ENCODE data around the gene GYS1. TPM values are rescaled to one million over a fixed set of nuclear protein-coding genes. Genes with fewer than 3 reads are reported as not detected.

GYS1 gene
- total RNA-seq: 22.8 and 61.9 TPM in 2 replicates

DNA sequence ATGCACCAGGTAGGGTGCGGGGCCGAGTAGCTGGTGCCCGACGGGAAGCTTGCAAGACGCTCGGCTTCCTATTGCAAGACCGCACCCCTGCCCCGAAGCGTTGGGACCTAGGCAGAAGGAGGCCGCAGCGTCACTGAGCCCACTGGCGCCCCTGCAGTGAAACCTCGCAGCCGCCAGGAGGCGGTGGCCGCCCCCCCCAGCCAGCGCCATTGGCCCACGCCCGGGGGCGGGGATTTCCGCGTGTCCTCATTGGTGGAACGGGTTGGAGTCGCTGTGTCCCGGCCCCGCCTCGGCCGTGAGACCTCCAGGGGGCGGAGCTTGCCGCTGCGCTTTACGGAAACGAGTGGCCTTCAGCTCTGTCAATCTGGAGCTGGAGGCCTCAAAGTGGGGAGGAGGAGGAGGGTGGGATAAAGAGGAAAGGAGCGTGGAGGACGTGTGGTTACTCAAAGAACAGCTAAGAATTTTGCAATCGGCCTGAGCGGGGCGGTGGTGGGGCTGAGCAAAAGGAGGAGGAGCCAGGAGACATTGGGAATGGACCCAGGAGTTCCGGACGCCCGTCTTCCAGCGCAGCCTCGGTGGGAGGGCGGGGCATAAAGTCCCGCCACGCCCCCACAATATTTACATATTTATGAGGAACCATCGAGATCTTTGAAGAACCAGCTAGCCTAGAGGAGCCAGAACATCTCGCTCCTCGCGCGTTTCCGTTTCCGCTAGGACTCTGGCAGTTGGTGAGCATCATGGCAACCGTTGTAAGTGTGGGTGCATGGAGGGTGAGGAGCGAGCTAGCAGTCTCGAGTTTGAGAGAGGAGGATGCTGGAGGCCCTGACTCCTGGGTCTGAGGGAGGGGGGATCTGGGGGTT, at the start of gene GYS1, which contains the start of gene RUVBL2:
GYS1 (minus strand) TSS at position 135 of the 860 bp plus-strand sequence. CDS start 197 bp downstream, outside the sequence.
RUVBL2 (plus strand) TSS at position 713 of the 860 bp plus-strand sequence; CDS start at position 738, 25 bp downstream.

DNA sequence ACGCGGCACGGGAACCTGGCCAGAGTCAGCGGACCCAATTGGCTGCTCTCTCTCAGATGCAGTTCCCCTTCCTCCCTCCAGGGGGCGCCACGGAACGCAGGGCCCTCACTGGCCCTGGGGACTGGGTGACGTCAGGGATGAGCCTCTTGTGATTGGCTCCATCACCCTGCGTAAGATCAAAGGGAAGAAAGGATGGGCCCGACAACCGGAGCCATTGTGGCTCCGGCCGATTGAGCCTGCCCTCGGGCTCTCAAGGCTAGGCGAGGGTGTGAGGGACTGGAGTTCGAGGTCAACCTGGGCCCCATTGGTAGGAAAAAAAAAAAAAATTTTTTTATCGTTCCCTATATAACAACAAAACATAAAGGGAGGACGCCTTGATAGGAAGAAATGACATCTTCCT, 43.7 kb upstream of the GYS1 start, which contains the start of gene CGB1:
CGB1 (minus strand) TSS at position 81 of the 400 bp plus-strand sequence. CDS start 184 bp downstream, outside the sequence.

DNA sequence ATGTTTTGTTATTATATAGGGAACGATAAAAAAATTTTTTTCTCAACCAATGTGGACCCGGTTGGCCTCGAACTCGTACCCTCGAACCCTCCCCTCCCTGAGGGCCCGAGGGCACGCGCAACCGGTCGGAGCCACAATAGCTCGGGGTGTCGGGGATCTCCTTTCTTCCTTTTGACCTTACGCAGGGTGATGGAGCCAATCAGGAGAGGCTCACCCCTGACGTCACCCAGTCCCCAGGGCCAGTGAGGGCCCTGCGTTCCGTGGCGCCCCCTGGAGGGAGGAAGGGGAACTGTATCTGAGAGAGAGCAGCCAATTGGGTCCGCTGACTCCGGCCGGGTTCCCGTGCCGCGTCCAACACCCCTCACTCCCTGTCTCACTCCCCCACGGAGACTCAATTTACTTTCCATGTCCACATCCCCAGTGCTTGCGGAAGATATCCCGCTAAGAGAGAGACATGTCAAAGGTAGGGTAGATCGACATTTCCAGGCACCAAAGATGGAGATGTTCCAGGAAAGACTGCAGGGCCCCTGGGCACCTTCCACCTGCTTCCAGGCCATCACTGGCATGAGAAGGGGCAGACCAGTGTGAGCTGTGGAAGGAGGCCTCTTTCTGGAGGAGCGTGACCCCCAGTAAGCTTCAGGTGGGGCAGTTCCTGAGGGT, 38.7 kb upstream of the GYS1 start, which contains the start of gene CGB2:
CGB2 (plus strand) TSS at position 249 of the 660 bp plus-strand sequence; CDS start at position 455, 206 bp downstream.

DNA sequence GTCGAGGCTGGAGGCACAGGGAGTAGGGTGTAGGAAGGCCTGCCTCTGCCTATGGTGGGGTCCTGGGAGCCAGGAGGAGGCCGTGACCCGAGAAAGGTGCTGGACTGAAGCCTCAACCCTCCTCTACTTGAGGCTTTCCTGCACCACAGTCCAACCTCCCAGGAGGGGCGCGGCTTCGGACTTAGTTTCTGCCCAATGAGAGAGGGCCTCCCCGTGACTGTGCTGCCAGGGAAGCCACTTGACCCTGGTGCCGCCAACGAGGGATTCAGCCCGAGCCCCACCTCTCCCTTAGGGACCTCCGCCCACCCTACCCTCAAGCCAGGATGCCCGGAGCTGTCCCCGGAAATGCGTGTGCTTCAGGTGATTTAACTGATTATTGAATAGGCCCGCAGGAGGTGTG, 31.1 kb upstream of the GYS1 start, which contains the start of gene CGB3:
CGB3 (minus strand) TSS at position 101 of the 400 bp plus-strand sequence. CDS start 362 bp downstream, outside the sequence.

DNA sequence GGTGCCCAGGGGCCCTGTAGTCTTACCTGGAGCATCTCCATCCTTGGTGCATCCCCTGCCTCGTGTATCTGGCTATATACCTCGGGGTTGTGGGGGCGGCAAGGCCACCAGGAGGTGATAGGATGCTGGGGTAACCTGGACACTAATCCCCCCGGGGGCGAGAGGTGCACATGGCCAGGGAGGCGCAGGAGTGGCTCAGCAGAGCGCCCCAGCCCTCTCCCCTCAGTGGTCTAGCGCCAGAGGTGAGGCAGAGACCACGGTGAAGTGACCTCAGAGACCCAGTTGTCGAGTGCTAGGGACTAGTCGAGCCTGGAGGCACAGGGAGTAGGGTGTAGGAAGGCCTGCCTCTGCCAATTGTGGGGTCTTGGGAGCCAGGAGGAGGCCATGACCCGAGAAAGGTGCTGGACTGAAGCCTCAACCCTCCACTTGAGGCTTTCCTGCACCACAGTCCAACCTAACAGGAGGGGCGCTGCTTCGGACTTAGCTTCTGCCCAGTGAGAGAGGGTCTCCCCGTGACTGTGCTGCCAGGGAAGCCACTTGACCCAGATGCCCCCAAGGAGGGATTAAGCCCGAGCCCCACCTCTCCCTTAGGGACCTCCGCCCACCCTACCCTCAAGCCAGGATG, 24.0 kb upstream of the GYS1 start, which contains the start of gene LHB:
LHB (minus strand) TSS at position 51 of the 625 bp plus-strand sequence; CDS start at position 41, 10 bp downstream.

DNA sequence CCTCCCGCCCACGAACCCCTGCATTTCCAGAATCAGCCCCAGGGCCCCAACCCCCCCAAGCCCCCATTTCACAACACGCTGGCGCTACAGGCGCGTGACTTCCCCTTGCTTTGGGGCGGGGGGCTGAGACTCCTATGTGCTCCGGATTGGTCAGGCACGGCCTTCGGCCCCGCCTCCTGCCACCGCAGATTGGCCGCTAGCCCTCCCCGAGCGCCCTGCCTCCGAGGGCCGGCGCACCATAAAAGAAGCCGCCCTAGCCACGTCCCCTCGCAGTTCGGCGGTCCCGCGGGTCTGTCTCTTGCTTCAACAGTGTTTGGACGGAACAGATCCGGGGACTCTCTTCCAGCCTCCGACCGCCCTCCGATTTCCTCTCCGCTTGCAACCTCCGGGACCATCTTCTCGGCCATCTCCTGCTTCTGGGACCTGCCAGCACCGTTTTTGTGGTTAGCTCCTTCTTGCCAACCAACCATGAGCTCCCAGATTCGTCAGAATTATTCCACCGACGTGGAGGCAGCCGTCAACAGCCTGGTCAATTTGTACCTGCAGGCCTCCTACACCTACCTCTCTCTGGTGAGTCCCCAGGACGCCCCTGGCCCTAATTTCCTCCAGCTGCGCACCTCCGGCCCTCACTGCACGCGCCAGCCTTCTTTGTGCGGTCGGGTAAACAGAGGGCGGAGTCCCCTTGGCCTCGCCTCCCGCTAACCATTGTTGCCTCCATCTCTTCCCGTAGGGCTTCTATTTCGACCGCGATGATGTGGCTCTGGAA, 27.9 kb downstream of the GYS1 start, which contains the start of gene FTL:
FTL (plus strand) TSS at position 270 of the 766 bp plus-strand sequence; CDS start at position 469, 199 bp downstream.

DNA sequence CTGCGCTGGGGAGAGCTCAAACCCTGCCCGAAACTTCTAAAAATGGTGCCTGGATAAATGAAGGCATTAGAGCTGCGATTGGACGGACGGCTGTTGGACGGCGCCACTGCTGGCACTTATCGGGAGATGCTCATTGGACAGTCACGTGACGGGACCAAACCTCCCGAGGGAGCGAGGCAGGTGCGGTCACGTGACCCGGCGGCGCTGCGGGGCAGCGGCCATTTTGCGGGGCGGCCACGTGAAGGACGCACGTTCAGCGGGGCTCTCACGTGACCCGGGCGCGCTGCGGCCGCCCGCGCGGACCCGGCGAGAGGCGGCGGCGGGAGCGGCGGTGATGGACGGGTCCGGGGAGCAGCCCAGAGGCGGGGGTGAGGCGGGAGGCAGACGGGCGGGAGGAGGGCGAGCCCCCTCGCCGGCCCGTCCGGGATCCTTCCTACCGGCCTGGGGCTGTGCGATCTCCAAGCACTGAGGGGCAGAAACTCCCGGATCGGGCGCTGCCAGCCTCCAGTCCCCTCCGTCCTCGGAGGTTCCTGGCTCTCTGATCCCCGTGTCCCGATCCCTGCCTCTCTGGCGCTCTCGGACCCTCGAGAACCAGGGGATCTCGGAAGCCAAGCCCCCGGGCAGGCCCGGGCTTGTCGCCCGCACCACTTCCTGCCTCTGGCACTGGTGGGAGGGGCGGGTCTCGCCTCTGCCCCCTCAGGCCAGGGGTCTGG, 38.4 kb downstream of the GYS1 start, which contains the start of gene BAX:
BAX (plus strand) TSS at position 281 of the 713 bp plus-strand sequence; CDS start at position 335, 54 bp downstream.

DNA sequence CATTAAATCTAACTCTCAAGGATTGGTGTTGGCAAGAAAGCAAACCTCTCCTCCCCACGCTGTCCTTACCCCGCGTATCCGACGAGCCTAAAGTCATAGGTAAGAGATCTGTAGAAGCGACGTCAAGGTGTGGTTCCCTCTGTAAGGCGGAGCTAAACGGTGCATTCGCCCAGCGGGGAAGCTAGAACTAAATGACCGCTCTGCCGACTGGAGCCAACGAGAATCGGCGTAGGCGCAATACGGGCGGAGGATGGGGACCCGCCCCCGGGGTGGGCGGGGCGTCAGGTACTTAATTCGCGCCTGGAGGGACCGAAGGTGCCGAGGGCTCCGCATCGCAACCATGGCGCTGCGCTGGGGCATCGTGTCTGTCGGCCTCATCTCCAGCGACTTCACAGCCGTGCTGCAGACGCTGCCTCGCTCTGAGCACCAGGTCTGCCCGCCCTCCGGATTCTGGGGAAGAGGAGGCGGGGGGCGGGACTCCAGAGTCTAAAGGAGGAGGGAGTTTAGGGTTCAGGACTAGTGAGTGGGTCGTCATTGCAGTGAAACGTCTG, 59.7 kb downstream of the GYS1 start, which contains the start of gene DHDH:
DHDH (plus strand) TSS at position 318 of the 551 bp plus-strand sequence; CDS start at position 341, 23 bp downstream.

Other genes starting within 250 kb of the GYS1 start
- gene IZUMO1, start 246.4 kb downstream of the GYS1 start, total RNA-seq: not detected in 2 replicates
- 11.9 and 14.9 TPM in 2 replicates for gene FUT1, start 240.7 kb downstream of the GYS1 start, total RNA-seq
- gene FGF21, start 237.8 kb downstream of the GYS1 start, total RNA-seq: not detected in 2 replicates
- 35.2 and 37.8 TPM in 2 replicates for gene BCAT2, start 182.3 kb downstream of the GYS1 start, total RNA-seq
- gene HSD17B14, start 156.8 kb downstream of the GYS1 start, total RNA-seq: 0.64 and 1.9 TPM in 2 replicates
- gene PLEKHA4, start 124.7 kb downstream of the GYS1 start, total RNA-seq: 3.8 and 5.5 TPM in 2 replicates
- gene PPP1R15A, start 120.9 kb downstream of the GYS1 start, total RNA-seq: 59.9 and 106 TPM in 2 replicates
- gene TULP2, start 94.6 kb downstream of the GYS1 start, total RNA-seq: 0.21 and 0.24 TPM in 2 replicates
- 90.8 and 93.4 TPM in 2 replicates for gene NUCB1, start 93.0 kb downstream of the GYS1 start, total RNA-seq
- gene DHDH, start 59.6 kb downstream of the GYS1 start, total RNA-seq: 6.4 and 8.4 TPM in 2 replicates
- gene BAX, start 38.4 kb downstream of the GYS1 start, total RNA-seq: 35.0 and 104 TPM in 2 replicates
- 3,392 and 8,392 TPM in 2 replicates for gene FTL, start 28.0 kb downstream of the GYS1 start, total RNA-seq
- 159 and 276 TPM in 2 replicates for gene RUVBL2, start 578 bp upstream of the GYS1 start, total RNA-seq
- 1.9 TPM in 1 of 2 replicates, not detected in the other for gene LHB, start 23.8 kb upstream of the GYS1 start, total RNA-seq
- not detected in 2 replicates for gene CGB3, start 31.0 kb upstream of the GYS1 start, total RNA-seq
- gene CGB2, start 38.6 kb upstream of the GYS1 start, total RNA-seq: 1.9 TPM in 1 of 2 replicates, not detected in the other
- gene CGB1, start 43.6 kb upstream of the GYS1 start, total RNA-seq: not detected in 2 replicates
- 0.24 TPM in 1 of 2 replicates, not detected in the other for gene CGB5, start 50.5 kb upstream of the GYS1 start, total RNA-seq
- gene CGB8, start 55.8 kb upstream of the GYS1 start, total RNA-seq: 0.48 TPM in 1 of 2 replicates, not detected in the other
- gene CGB7, start 64.4 kb upstream of the GYS1 start, total RNA-seq: 0.85 and 0.96 TPM in 2 replicates
- gene NTF4, start 71.5 kb upstream of the GYS1 start, total RNA-seq: 3.4 and 8.0 TPM in 2 replicates
- under 0.01 TPM in 1 of 2 replicates, not detected in the other for gene KCNA7, start 79.4 kb upstream of the GYS1 start, total RNA-seq
- 79.5 and 91.6 TPM in 2 replicates for gene SNRNP70, start 92.1 kb upstream of the GYS1 start, total RNA-seq
- 2.6 and 10.1 TPM in 2 replicates for gene LIN7B, start 121.1 kb upstream of the GYS1 start, total RNA-seq
- gene C19orf73, start 125.8 kb upstream of the GYS1 start, total RNA-seq: 0.48 and 2.8 TPM in 2 replicates
- gene PPFIA3, start 126.2 kb upstream of the GYS1 start, total RNA-seq: 0.85 and 2.9 TPM in 2 replicates
- not detected in 2 replicates for gene HRC, start 162.1 kb upstream of the GYS1 start, total RNA-seq
- 17.7 and 21.2 TPM in 2 replicates for gene TRPM4, start 164.5 kb upstream of the GYS1 start, total RNA-seq

All from tracheal epithelial cell (primary cell).